Thoracic aorta (tissue), 2 donors: Measurements from ENCODE around the gene DDAH1. TPM values are rescaled to one million over a fixed set of nuclear protein-coding genes. Genes with fewer than 3 reads are reported as not detected.

ENCODE experiments used
- ATAC-seq: fragments of 150-250 bp; one replicate; pipeline ENCODE4 v1.8.0; 2017; ENCODE audit warnings: low read depth; ENCODE audit not compliant: insufficient number of reproducible peaks, low FRiP score
- DNase-seq: peaks from one replicate; pipeline ENCODE4 v3.0.0-alpha.2; 2020; ENCODE audit warnings: low spot score
- H3K27ac ChIP-seq, 2 donors: fragments of 200-600 bp; sonication (generic); 1 replicate in 1 of 2; 2 replicates in 1 of 2; pipeline ENCODE4 v1.5.1; 2016; ENCODE audit warnings: mild to moderate bottlenecking in 2 of 2, moderate library complexity in 2 of 2
- H3K27me3 ChIP-seq: fragments of 200-600 bp; sonication (generic); replicated peaks from 2 replicates; pipeline ENCODE4 v1.6.0; 2016; ENCODE audit warnings: mild to moderate bottlenecking; ENCODE audit not compliant: insufficient read depth
- H3K36me3 ChIP-seq: fragments of 200-600 bp; sonication (generic); one replicate; pipeline ENCODE4 v1.5.1; 2016
- H3K4me1 ChIP-seq, 2 donors: fragments of 200-600 bp; sonication (generic); 1 replicate in 1 of 2; 2 replicates in 1 of 2; pipeline versions ENCODE4 v1.5.1 to v1.6.0; 2016; ENCODE audit warnings: low read depth in 2 of 2, mild to moderate bottlenecking in 1 of 2; ENCODE audit not compliant: control insufficient read depth in 1 of 2
- H3K4me3 ChIP-seq: fragments of 200-600 bp; sonication (generic); 2 replicates; pipeline ENCODE4 v1.5.1; 2016; ENCODE audit warnings: mild to moderate bottlenecking
- H3K9me3 ChIP-seq: fragments of 200-600 bp; sonication (generic); 2 replicates; pipeline ENCODE4 v1.5.1; 2016
- CTCF ChIP-seq: fragments of 200-600 bp; sonication (generic); IDR thresholded peaks from one replicate; pipeline ENCODE4 v1.5.1; 2019; ENCODE audit warnings: antibody characterized with exemption
- total RNA-seq, 2 donors: library from RNA; depleted of rRNA; stranded (reverse); fragments of >200 nt; gene quantifications; one replicate each; pipeline versions ENCODE4 v1.1.0 to v1.2.3, GENCODE V29; 2016

The DDAH1 gene
- total RNA-seq, 2 donors from 2014 or later = 30.5 to 55.4 TPM

- no peak for DNase-seq
- Histone ChIP-seq H3K9me3 (no peaks in the 10 kb centered on the region), H3K36me3 (no peaks in the 10 kb centered on the region), H3K27me3 (no peaks in the 10 kb centered on the region), H3K4me3 (no peak overlapping the region), H3K27ac (peak overlapping the region; percentile 90 to 91), H3K4me1 (peaks cover 21 to 27% of the 10 kb centered on the region in 2 donors)
- peak; percentile 95 for ATAC-seq
- TF ChIP-seq CTCF = no peak
Observed at GRCh38 chr1:85313888-85314696, 150.9 kb downstream of the DDAH1 start.

GRCh38 chr1:85311818-85312217, 153.1 kb downstream of the DDAH1 start:
- Histone ChIP-seq H3K4me3 (no peak overlapping the region), H3K36me3 (no peaks in the 10 kb centered on the region), H3K27ac (peak overlapping the region in 1 of 2 donors; percentile 20), H3K9me3 (no peaks in the 10 kb centered on the region), H3K4me1 (peaks cover 21 to 40% of the 10 kb centered on the region in 2 donors), H3K27me3 (no peaks in the 10 kb centered on the region)
- ATAC-seq (no peak), DNase-seq (no peak)
- TF ChIP-seq CTCF = no peak

- Histone ChIP-seq H3K4me1 (peaks cover 5 to 19% of the 10 kb centered on the region in 2 donors), H3K36me3 (no peaks in the 10 kb centered on the region), H3K9me3 (no peaks in the 10 kb centered on the region), H3K27ac (no peak overlapping the region), H3K27me3 (no peaks in the 10 kb centered on the region), H3K4me3 (no peak overlapping the region)
- no peak for TF ChIP-seq CTCF
- DNase-seq (no peak), ATAC-seq (no peak)
Observed at GRCh38 chr1:85308833-85309350, 156.1 kb downstream of the DDAH1 start.

- ATAC-seq = peak; percentile 75
- Histone ChIP-seq H3K4me3 (peak overlapping the region; percentile 23), H3K9me3 (no peaks in the 10 kb centered on the region), H3K36me3 (no peaks in the 10 kb centered on the region), H3K27me3 (no peaks in the 10 kb centered on the region), H3K27ac (no peak overlapping the region), H3K4me1 (peaks cover 0 to 13% of the 10 kb centered on the region in 2 donors)
- peak; percentile 60 for DNase-seq
- peak; percentile 92 for TF ChIP-seq CTCF
Observed at GRCh38 chr1:85307987-85308832, 156.7 kb downstream of the DDAH1 start.

- no peak for ATAC-seq
- H3K36me3 ChIP-seq = no peaks in the 10 kb centered on the region
Observed at GRCh38 chr1:85306236-85306635, 158.7 kb downstream of the DDAH1 start.

More at GRCh38 chr1:85306236-85306635, 158.7 kb downstream of the DDAH1 start:
- H3K9me3 ChIP-seq = no peaks in the 10 kb centered on the region
- H3K27ac ChIP-seq = no peak overlapping the region
- DNase-seq = no peak
- no peak overlapping the region for H3K4me3 ChIP-seq
- no peak for TF ChIP-seq CTCF
- peaks cover 0 to 13% of the 10 kb centered on the region in 2 donors for H3K4me1 ChIP-seq
- no peaks in the 10 kb centered on the region for H3K27me3 ChIP-seq
